HepG2 (cell line): ENCODE results near the gene INTS6L. TPM values are rescaled to one million over a fixed set of nuclear protein-coding genes. Genes with fewer than 3 reads are reported as not detected.

Experiments
- ATAC-seq: fragments of 200-7000 bp; cut with Tn5 transposase; 3 replicates; pipeline ENCODE4 v1.9.1; 2020; ENCODE audit warnings: mild to moderate bottlenecking, moderate library complexity
- BruUV-seq: library from RNA; stranded (reverse); fragments of 400-500 nt; replicated peaks from 2 replicates; lab custom pipeline; 2021; lab: Mats Ljungman, UMichigan
- CTCF ChIA-PET: fragments of 300-600 bp; formaldehyde crosslinking; extraction: SDS; loops from one replicate; lab custom pipeline; 2021; ENCODE audit warnings: low total read pairs, inconsistent platforms, low intra/inter-chr PET ratio; lab: Yijun Ruan, JAX
- POLR2A ChIA-PET: fragments of 350-600 bp; sonication (Branson Sonifier 250); formaldehyde crosslinking; loops from one replicate; lab custom pipeline; 2020; ENCODE audit warnings: antibody characterized with exemption, inconsistent platforms; lab: Yijun Ruan, JAX
- DNase-seq: peaks from one replicate; pipeline ENCODE4 v3.0.0-alpha.2; 2015; ENCODE audit warnings: low spot score
- FAIRE-seq: peaks from 3 replicates; lab custom pipeline; 2011; peaks lifted over from hg19 to GRCh38; lab: Jason Lieb, UNC
- H2AFZ ChIP-seq: one replicate; pipeline ENCODE4 v1.6.1; 2011; ENCODE audit warnings: low read length, inconsistent platforms
- H3K27ac ChIP-seq: fragments of 300-600 bp; 3 replicates; pipeline ENCODE4 v1.8.0; 2011; ENCODE audit warnings: mixed run types, mild to moderate bottlenecking, mixed read lengths, low read length, inconsistent platforms; ENCODE audit not compliant: insufficient read depth; ENCODE audit errors: extremely low read length
- H3K27me3 ChIP-seq, 2 experiments: fragments of 200-600 bp in 1 of 2; 2 replicates in 1 of 2; 3 replicates in 1 of 2; pipeline versions ENCODE4 v1.6.0 to v1.8.0; 2011; ENCODE audit warnings: low read length in 2 of 2, mild to moderate bottlenecking in 2 of 2, moderate library complexity in 2 of 2, inconsistent platforms in 1 of 2; ENCODE audit not compliant: insufficient read depth in 2 of 2, control insufficient read depth in 1 of 2
- H3K36me3 ChIP-seq, 2 experiments: fragments of 200-600 bp in 1 of 2; replicated peaks in 1 of 2; 2 replicates in 1 of 2; 3 replicates in 1 of 2; pipeline versions ENCODE4 v1.5.1 to v1.8.0; 2011; ENCODE audit warnings: low read length in 2 of 2, inconsistent platforms in 1 of 2; ENCODE audit not compliant: insufficient read depth in 2 of 2, control insufficient read depth in 1 of 2
- H3K4me1 ChIP-seq: 2 replicates; pipeline ENCODE4 v1.5.1; 2012; ENCODE audit warnings: low read length, inconsistent platforms; ENCODE audit not compliant: insufficient read depth
- H3K4me2 ChIP-seq: 2 replicates; pipeline ENCODE4 v1.6.0; 2011; ENCODE audit warnings: low read depth, low read length, inconsistent platforms
- H3K4me3 ChIP-seq, 3 experiments: fragments of 200-600 bp in 1 of 3; sonication (generic), shearing (Covaris generic) in 1 of 3; replicated peaks in 1 of 3; 2 replicates each; pipeline ENCODE4 v1.5.1; 2011 to 2016; ENCODE audit warnings: low read length in 3 of 3, inconsistent platforms in 2 of 3, low read depth in 2 of 3, mild to moderate bottlenecking in 2 of 3, control low read depth in 1 of 3, mixed read lengths in 1 of 3; ENCODE audit not compliant: insufficient read depth in 1 of 3
- H3K79me2 ChIP-seq: one replicate; pipeline ENCODE4 v1.6.1; 2011; ENCODE audit warnings: low read length, inconsistent platforms; ENCODE audit not compliant: insufficient read depth
- H3K9ac ChIP-seq: 2 replicates; pipeline ENCODE4 v1.6.0; 2011; ENCODE audit warnings: mild to moderate bottlenecking, low read depth, low read length, inconsistent platforms; ENCODE audit not compliant: insufficient read depth
- H3K9me3 ChIP-seq: 2 replicates; pipeline ENCODE4 v1.5.1; 2012; ENCODE audit warnings: mild to moderate bottlenecking, low read length
- H4K20me1 ChIP-seq: 2 replicates; pipeline ENCODE4 v1.6.0; 2011; ENCODE audit warnings: inconsistent platforms, mild to moderate bottlenecking, low read length, moderate library complexity; ENCODE audit not compliant: insufficient read depth
- GABPB1 ChIP-seq: IDR thresholded peaks from 2 replicates; pipeline ENCODE4 v1.6.1; 2016; ENCODE audit warnings: mild to moderate bottlenecking, missing genetic modification reagents, moderate library complexity, missing compliant biosample characterization
- HDAC1 ChIP-seq: sonication (generic); formaldehyde crosslinking; IDR thresholded peaks from 2 replicates; pipeline ENCODE4 v1.5.1; 2020; ENCODE audit warnings: mild to moderate bottlenecking, missing genetic modification reagents
- KDM1A ChIP-seq: IDR thresholded peaks from 2 replicates; pipeline ENCODE4 v1.6.1; 2016; ENCODE audit warnings: missing compliant biosample characterization
- MED8 ChIP-seq: sonication (generic); formaldehyde crosslinking; IDR thresholded peaks from 2 replicates; pipeline ENCODE4 v1.8.1; 2023; ENCODE audit warnings: mild to moderate bottlenecking, missing genetic modification reagents; ENCODE audit not compliant: insufficient replicate concordance
- POLR2AphosphoS2 ChIP-seq: IDR thresholded peaks from 2 replicates; pipeline ENCODE4 v1.6.1; 2011; ENCODE audit warnings: low read depth, low read length, improper control_type of control experiment
- RAD21 ChIP-seq: fragments of 450-650 bp; formaldehyde crosslinking; IDR thresholded peaks from 2 replicates; pipeline ENCODE4 v1.5.0; 2020; ENCODE audit warnings: mild to moderate bottlenecking
- RFXANK ChIP-seq: IDR thresholded peaks from 2 replicates; pipeline ENCODE4 v1.6.1; 2016
- SIN3B ChIP-seq: fragments of 150-350 bp; IDR thresholded peaks from 2 replicates; pipeline ENCODE4 v1.6.1; 2014; ENCODE audit warnings: low read length
- SMAD3 ChIP-seq: sonication (generic); formaldehyde crosslinking; IDR thresholded peaks from 2 replicates; pipeline ENCODE4 v1.4.0; 2020; ENCODE audit warnings: missing genetic modification reagents
- STAT5B ChIP-seq: sonication (generic); formaldehyde crosslinking; IDR thresholded peaks from 2 replicates; pipeline ENCODE4 v1.4.0; 2020; ENCODE audit warnings: missing genetic modification reagents
- TBX3 ChIP-seq: fragments of 450-650 bp; IDR thresholded peaks from 2 replicates; pipeline ENCODE4 v1.6.1; 2017; ENCODE audit warnings: antibody characterized with exemption, mild to moderate bottlenecking, inconsistent platforms, borderline replicate concordance
- XBP1 ChIP-seq: sonication (generic); formaldehyde crosslinking; IDR thresholded peaks from 2 replicates; pipeline ENCODE4 v1.5.0; 2020; ENCODE audit warnings: missing genetic modification reagents
- ZNF101 ChIP-seq: sonication (generic); formaldehyde crosslinking; IDR thresholded peaks from 2 replicates; pipeline ENCODE4 v1.4.0; 2020; ENCODE audit warnings: mild to moderate bottlenecking, low read depth, missing genetic modification reagents, borderline replicate concordance
- ZNF282 ChIP-seq: fragments of 450-650 bp; IDR thresholded peaks from 2 replicates; pipeline ENCODE4 v1.6.1; 2018; ENCODE audit not compliant: partially characterized antibody
- ZNF441 ChIP-seq: sonication (generic); formaldehyde crosslinking; IDR thresholded peaks from 2 replicates; pipeline ENCODE4 v1.7.0; 2021; ENCODE audit warnings: missing genetic modification reagents, borderline replicate concordance
- WGBS: methylation state at CpG from one replicate; pipeline ENCODE4 v1.1.6; 2017; ENCODE audit warnings: low lambda C conversion rate; 5-methylcytosine and 5-hydroxymethylcytosine counted together
- in situ Hi-C: cut with HindIII; loops from 2 replicates; pipeline ENCODE4 v1.10.0; 2017; ENCODE audit warnings: low pct_unique_long_range_greater_than_20kb; ENCODE audit not compliant: extremely low pct_ligation_motif_present
- intact Hi-C: fragments of 100-400 bp; cut with micrococcal nuclease; formaldehyde crosslinking; loops from one replicate; pipeline ENCODE4 v1.10.0; 2022; ENCODE audit not compliant: unreplicated experiment
- polyA plus RNA-seq, 8 experiments: library from polyadenylated mRNA; depleted of rRNA in 3 of 8; stranded (reverse) in 7 of 8; unstranded in 1 of 8; fragments of >200 nt; fragmentation: Illumina TruSeq in 4 of 8; extraction: Trizol in 4 of 8; gene quantifications; 2 replicates each; pipeline versions ENCODE4 v1.2.1 to v1.2.3, GENCODE V29; 2011 to 2016; ENCODE audit warnings: low read depth in 4 of 8, missing spikeins in 1 of 8, mixed read lengths in 1 of 8; ENCODE audit not compliant: insufficient read depth in 1 of 8
- total RNA-seq, 5 experiments: library from RNA; depleted of rRNA; stranded (reverse); fragments of >200 nt; fragmentation: Illumina TruSeq; extraction: Trizol; gene quantifications; 2 replicates each; pipeline ENCODE4 v1.2.3, GENCODE V29; 2016; ENCODE audit warnings: low read depth in 1 of 5
- TF ChIP-seq, protein P1 (sequence below): sonication (generic); formaldehyde crosslinking; IDR thresholded peaks from 2 replicates; pipeline ENCODE4 v1.5.0; 2020; ENCODE audit warnings: mild to moderate bottlenecking, missing genetic modification reagents
- TF ChIP-seq, protein P2 (sequence below): sonication (generic); formaldehyde crosslinking; conservative IDR thresholded peaks from 2 replicates; pipeline ENCODE4 v1.8.0; 2022; ENCODE audit warnings: low read depth, missing genetic modification reagents
- TF ChIP-seq, protein P3 (sequence below): IDR thresholded peaks from 2 replicates; pipeline ENCODE4 v1.4.0; 2020; ENCODE audit warnings: mild to moderate bottlenecking, missing genetic modification reagents

The INTS6L gene
- total and polyA plus RNA-seq, 2 of the 13 experiments (the other 11 are each of a cell fraction or from before 2014, with no cell fraction given): not detected

DNA sequence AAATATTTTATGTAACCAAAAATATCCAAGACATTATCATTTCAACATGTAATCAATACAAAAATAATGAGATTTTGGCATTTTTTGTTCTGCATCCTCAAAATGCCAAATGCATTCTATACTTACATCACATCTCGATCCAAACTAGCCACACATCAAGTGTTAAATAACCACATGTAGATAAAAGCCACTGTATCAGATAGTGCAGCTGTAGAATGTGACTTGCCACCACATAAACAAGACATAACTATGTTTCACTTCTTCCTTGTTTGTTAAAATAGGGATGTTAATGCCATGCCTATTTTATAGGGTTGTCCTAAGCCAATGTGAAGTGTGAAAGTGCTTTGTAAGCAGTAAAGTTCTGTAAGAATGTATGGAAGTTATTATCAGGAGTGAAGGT, 20.9 kb downstream of the INTS6L start:
- Histone ChIP-seq H3K4me1 (no peaks in the 10 kb centered on the region), H3K4me3 (no peak overlapping the region), H3K4me2 (no peak overlapping the region), H3K36me3 (no peaks in the 10 kb centered on the region), H3K9ac (no peak overlapping the region), H3K27me3 (0 out of 5 replicates have a peak, but pooled peaks cover 0 to 2% of the 10 kb centered on the region in 2 experiments), H3K79me2 (no peaks in the 10 kb centered on the region), H4K20me1 (no peaks in the 10 kb centered on the region), H3K9me3 (no peaks in the 10 kb centered on the region), H2AFZ (no peak overlapping the region), H3K27ac (no peak overlapping the region)
- TF ChIP-seq RAD21 (no peak), TBX3 (no peak), ZNF441 (CRISPR knock-in tag) (no peak), RFXANK (CRISPR knock-in tag) (no peak), STAT5B (CRISPR knock-in tag) (no peak), POLR2AphosphoS2 (no peak), SIN3B (no peak), SMAD3 (CRISPR knock-in tag) (no peak), XBP1 (CRISPR knock-in tag) (no peak), MED8 (CRISPR knock-in tag) (no peak), HDAC1 (no peak), ZNF101 (CRISPR knock-in tag) (no peak), ZNF282 (no peak), GABPB1 (CRISPR knock-in tag) (no peak), KDM1A (CRISPR knock-in tag) (no peak)
- TF ChIP-seq, protein P1, sequence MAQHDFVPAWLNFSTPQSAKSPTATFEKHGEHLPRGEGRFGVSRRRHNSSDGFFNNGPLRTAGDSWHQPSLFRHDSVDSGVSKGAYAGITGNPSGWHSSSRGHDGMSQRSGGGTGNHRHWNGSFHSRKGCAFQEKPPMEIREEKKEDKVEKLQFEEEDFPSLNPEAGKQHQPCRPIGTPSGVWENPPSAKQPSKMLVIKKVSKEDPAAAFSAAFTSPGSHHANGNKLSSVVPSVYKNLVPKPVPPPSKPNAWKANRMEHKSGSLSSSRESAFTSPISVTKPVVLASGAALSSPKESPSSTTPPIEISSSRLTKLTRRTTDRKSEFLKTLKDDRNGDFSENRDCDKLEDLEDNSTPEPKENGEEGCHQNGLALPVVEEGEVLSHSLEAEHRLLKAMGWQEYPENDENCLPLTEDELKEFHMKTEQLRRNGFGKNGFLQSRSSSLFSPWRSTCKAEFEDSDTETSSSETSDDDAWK (CRISPR knock-in tag): no peak
- TF ChIP-seq, protein P2, sequence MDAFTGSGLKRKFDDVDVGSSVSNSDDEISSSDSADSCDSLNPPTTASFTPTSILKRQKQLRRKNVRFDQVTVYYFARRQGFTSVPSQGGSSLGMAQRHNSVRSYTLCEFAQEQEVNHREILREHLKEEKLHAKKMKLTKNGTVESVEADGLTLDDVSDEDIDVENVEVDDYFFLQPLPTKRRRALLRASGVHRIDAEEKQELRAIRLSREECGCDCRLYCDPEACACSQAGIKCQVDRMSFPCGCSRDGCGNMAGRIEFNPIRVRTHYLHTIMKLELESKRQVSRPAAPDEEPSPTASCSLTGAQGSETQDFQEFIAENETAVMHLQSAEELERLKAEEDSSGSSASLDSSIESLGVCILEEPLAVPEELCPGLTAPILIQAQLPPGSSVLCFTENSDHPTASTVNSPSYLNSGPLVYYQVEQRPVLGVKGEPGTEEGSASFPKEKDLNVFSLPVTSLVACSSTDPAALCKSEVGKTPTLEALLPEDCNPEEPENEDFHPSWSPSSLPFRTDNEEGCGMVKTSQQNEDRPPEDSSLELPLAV (CRISPR knock-in tag): no peak
- TF ChIP-seq, protein P3, sequence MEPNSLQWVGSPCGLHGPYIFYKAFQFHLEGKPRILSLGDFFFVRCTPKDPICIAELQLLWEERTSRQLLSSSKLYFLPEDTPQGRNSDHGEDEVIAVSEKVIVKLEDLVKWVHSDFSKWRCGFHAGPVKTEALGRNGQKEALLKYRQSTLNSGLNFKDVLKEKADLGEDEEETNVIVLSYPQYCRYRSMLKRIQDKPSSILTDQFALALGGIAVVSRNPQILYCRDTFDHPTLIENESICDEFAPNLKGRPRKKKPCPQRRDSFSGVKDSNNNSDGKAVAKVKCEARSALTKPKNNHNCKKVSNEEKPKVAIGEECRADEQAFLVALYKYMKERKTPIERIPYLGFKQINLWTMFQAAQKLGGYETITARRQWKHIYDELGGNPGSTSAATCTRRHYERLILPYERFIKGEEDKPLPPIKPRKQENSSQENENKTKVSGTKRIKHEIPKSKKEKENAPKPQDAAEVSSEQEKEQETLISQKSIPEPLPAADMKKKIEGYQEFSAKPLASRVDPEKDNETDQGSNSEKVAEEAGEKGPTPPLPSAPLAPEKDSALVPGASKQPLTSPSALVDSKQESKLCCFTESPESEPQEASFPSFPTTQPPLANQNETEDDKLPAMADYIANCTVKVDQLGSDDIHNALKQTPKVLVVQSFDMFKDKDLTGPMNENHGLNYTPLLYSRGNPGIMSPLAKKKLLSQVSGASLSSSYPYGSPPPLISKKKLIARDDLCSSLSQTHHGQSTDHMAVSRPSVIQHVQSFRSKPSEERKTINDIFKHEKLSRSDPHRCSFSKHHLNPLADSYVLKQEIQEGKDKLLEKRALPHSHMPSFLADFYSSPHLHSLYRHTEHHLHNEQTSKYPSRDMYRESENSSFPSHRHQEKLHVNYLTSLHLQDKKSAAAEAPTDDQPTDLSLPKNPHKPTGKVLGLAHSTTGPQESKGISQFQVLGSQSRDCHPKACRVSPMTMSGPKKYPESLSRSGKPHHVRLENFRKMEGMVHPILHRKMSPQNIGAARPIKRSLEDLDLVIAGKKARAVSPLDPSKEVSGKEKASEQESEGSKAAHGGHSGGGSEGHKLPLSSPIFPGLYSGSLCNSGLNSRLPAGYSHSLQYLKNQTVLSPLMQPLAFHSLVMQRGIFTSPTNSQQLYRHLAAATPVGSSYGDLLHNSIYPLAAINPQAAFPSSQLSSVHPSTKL (CRISPR knock-in tag): no peak
- in situ Hi-C loops (no loop called here), intact Hi-C loops (no loop called here)
- BruUV-seq: no TSS peak
- ATAC-seq (no peak), DNase-seq (no peak), FAIRE-seq (no peak)
- ChIA-PET POLR2A (no interaction called here), CTCF (no interaction called here)
- 7% methylated on average over 1 of the region's 1 CpG for WGBS
